Measurements from ENCODE around the gene ARHGAP11A. TPM values are rescaled to one million over a fixed set of nuclear protein-coding genes. Genes with fewer than 3 reads are reported as not detected.

The ARHGAP11A gene
- total and polyA plus RNA-seq, 2 of the 13 experiments (the other 11 are each of a cell fraction or from before 2014, with no cell fraction given): 5.1 to 46.3 TPM

DNA sequence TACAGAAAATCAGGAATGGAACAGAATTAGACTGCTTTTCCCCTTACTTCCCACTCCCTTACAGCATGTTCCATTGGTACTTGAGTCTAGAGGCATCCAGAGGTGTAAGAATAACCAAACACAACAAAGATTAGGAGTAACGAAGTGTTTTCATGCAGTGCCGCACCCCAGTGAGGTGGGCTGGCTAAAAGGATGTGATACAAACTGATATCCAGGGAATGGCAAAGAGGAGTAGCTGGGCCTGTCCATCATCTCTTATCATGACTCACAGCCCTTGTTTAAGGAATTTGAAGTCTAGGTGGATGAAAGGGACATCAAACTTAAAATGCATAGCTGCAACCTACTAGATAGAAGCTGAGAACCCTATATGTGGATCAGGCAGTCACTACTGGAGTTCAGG lies 42.6 kb downstream of the ARHGAP11A start:
- POLR2A ChIA-PET: no interaction called here
- no peak overlapping the region for H3K9ac ChIP-seq (ENCODE audit: insufficient read depth, low read depth, low read length)
- no peaks in the 10 kb centered on the region for H3K36me3 ChIP-seq (replicated peaks in 1 of 2; ENCODE audit: control insufficient read depth in 1 of 2, insufficient read depth in 2 of 2, low read length in 2 of 2)
- CTCF ChIA-PET (ENCODE audit: low intra/inter-chr PET ratio, low total read pairs): no interaction called here
- H3K4me2 ChIP-seq (ENCODE audit: low read depth, low read length): no peak overlapping the region
- no peaks in the 10 kb centered on the region for H3K27me3 ChIP-seq (ENCODE audit: control insufficient read depth in 1 of 2, insufficient read depth in 2 of 2, low read length in 2 of 2)
- in situ Hi-C loops (cut with HindIII; ENCODE audit: extremely low pct_ligation_motif_present, low pct_unique_long_range_greater_than_20kb) (no loop called here), intact Hi-C loops (cut with micrococcal nuclease; ENCODE audit: unreplicated experiment) (loop anchor here (5.0 kb wide), 1 partner anchor 114 kb away; no protein-coding TSS in a partner anchor)
- 86% methylated on average over 2 of the region's 2 CpGs for WGBS (ENCODE audit: low lambda C conversion rate)
- H3K27ac ChIP-seq (ENCODE audit: extremely low read length, insufficient read depth, low read length): no peak overlapping the region
- no TSS peak for BruUV-seq (replicated peaks)
- no peaks in the 10 kb centered on the region for H3K79me2 ChIP-seq (ENCODE audit: insufficient read depth, low read length)
- FAIRE-seq (no peak), ATAC-seq (no peak), DNase-seq (ENCODE audit: low spot score) (no peak)
- H4K20me1 ChIP-seq (ENCODE audit: insufficient read depth, low read length): no peaks in the 10 kb centered on the region
- H3K4me1 ChIP-seq (ENCODE audit: insufficient read depth, low read length): no peaks in the 10 kb centered on the region
- no peak overlapping the region for H3K4me3 ChIP-seq (replicated peaks in 1 of 3; ENCODE audit: insufficient read depth in 1 of 3, low read depth in 2 of 3, low read length in 3 of 3)
- no peak overlapping the region for H2AFZ ChIP-seq (ENCODE audit: low read length)
- TF ChIP-seq ELF1 (CRISPR knock-in tag; IDR thresholded peaks at IDR 0.05) (no peak), KDM5B (CRISPR knock-in tag; IDR thresholded peaks at IDR 0.05; ENCODE audit: borderline replicate concordance) (no peak), NFKBIZ (CRISPR knock-in tag; IDR thresholded peaks at IDR 0.05) (no peak), ZNF619 (CRISPR knock-in tag; IDR thresholded peaks at IDR 0.05) (no peak), SAFB2 (CRISPR knock-in tag; IDR thresholded peaks at IDR 0.05; ENCODE audit: borderline replicate concordance, low read depth) (no peak), EEA1 (CRISPR knock-in tag; IDR thresholded peaks at IDR 0.05; ENCODE audit: borderline replicate concordance) (no peak)
- TF ChIP-seq, protein P1, sequence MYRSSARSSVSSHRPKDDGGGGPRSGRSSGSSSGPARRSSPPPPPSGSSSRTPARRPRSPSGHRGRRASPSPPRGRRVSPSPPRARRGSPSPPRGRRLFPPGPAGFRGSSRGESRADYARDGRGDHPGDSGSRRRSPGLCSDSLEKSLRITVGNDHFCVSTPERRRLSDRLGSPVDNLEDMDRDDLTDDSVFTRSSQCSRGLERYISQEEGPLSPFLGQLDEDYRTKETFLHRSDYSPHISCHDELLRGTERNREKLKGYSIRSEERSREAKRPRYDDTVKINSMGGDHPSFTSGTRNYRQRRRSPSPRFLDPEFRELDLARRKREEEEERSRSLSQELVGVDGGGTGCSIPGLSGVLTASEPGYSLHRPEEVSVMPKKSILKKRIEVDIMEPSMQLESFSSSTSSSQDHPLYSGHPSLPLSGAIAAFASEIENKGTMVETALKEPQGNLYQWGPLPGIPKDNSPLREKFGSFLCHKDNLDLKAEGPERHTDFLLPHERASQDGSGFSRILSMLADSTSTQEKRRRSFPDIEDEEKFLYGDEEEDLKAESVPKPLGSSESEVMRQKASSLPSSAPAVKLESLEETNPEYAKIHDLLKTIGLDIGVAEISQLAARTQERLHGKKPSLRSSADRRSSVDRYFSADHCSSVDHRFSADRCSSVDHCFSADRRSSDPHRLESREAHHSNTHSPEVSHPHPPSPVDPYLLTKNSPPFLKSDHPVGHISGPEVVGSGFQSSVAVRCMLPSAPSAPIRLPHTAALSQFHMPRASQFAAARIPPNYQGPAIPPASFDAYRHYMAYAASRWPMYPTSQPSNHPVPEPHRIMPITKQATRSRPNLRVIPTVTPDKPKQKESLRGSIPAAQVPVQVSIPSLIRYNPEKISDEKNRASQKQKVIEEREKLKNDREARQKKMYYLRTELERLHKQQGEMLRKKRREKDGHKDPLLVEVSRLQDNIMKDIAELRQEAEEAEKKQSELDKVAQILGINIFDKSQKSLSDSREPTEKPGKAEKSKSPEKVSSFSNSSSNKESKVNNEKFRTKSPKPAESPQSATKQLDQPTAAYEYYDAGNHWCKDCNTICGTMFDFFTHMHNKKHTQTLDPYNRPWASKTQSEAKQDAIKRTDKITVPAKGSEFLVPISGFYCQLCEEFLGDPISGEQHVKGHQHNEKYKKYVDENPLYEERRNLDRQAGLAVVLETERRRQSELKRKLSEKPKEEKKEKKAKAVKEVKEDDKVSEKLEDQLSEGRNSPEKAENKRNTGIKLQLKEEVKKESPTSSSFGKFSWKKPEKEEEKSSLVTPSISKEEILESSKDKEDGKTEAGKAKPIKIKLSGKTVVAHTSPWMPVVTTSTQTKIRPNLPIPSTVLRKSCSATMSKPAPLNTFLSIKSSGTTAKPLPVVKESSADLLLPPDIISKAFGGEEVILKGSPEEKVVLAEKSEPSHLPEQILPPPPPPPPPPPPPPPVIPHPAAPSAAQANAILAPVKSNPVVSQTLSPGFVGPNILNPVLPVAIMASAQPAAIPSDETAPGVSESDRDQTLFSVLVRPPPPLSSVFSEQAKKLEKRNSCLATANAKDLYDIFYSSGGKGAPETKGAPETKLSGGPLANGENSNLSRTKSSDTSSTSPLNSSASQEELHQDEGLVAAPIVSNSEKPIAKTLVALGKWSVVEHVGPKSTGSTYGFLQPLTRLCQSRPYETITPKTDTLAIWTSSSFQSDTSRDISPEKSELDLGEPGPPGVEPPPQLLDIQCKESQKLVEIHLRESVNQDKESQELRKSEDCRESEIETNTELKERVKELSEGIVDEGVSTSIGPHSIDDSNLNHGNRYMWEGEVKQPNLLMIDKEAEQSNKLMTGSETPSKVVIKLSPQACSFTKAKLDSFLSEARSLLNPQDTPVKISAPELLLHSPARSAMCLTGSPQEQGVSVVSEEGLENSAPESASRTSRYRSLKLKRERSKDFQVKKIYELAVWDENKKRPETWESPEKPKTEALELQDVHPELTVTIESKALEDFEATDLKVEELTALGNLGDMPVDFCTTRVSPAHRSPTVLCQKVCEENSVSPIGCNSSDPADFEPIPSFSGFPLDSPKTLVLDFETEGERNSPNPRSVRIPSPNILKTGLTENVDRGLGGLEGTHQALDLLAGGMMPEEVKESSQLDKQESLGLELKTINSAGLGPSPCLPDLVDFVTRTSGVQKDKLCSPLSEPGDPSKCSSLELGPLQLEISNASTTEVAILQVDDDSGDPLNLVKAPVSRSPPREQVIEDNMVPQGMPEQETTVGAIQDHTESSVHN (CRISPR knock-in tag; IDR thresholded peaks at IDR 0.05): no peak
- TF ChIP-seq, protein P2, sequence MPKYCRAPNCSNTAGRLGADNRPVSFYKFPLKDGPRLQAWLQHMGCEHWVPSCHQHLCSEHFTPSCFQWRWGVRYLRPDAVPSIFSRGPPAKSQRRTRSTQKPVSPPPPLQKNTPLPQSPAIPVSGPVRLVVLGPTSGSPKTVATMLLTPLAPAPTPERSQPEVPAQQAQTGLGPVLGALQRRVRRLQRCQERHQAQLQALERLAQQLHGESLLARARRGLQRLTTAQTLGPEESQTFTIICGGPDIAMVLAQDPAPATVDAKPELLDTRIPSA (CRISPR knock-in tag; IDR thresholded peaks at IDR 0.05; ENCODE audit: borderline replicate concordance): no peak
- no peaks in the 10 kb centered on the region for H3K9me3 ChIP-seq (ENCODE audit: low read length)

Data from HepG2 (cell line).